T47D (cell line): ENCODE results near the gene OLFM1.

Source experiments
- DNase-seq, 2 experiments: peaks; one replicate each; pipeline versions ENCODE4 v3.0.0 to v3.0.0-alpha.2; 2011 to 2012; ENCODE audit warnings: low read depth in 1 of 2, low spot score in 1 of 2
- JUND ChIP-seq: IDR thresholded peaks from 2 replicates; pipeline ENCODE4 v1.6.1; 2012; ENCODE audit warnings: low read depth
- in situ Hi-C: cut with HindIII; loops from 2 replicates; pipeline ENCODE4 v1.10.0; 2016; ENCODE audit warnings: low sequenced_read_pairs, low pct_unique_long_range_greater_than_20kb

Gene OLFM1

DNA sequence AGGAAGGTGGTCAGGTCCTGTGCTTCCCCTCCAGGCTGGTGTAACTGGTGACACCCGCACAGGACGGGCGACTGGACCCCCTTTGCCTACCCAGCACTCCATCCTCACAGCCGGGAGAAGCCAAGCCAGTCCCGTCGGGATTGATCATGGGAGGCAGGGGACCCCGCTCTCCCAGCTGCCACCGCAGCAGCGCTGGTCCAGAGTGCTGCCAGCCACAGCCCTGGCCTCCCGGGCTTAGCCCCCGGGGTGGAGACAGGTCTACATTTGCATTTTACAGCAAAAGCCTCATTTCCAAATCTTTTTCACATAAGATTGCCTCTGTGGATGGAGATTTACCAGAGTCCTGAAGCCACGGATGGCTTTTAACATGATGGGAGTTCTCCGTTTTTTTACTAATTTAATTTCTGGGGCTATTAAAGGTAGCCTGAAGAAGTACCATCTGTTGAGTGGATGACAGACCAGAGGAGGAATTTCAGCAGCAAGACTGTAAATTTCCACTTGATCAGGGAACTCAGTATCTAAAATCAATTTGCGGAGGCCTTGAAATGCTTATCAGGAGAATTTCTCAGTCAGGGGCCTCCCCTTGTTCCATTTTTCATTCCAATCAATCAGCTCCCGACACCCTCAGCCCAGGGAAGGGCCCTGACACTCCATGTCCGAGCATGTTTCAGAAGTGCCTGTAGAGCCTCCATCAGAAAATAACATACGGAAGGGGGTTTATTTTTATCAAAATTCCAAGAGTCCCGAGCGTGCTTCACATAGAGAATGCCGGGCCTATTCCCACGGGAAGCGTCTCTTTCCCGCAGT, 80.6 kb downstream of the OLFM1 start:
- DNase-seq: no peak
- TF ChIP-seq JUND: no peak
- in situ Hi-C loops: no loop called here

DNA sequence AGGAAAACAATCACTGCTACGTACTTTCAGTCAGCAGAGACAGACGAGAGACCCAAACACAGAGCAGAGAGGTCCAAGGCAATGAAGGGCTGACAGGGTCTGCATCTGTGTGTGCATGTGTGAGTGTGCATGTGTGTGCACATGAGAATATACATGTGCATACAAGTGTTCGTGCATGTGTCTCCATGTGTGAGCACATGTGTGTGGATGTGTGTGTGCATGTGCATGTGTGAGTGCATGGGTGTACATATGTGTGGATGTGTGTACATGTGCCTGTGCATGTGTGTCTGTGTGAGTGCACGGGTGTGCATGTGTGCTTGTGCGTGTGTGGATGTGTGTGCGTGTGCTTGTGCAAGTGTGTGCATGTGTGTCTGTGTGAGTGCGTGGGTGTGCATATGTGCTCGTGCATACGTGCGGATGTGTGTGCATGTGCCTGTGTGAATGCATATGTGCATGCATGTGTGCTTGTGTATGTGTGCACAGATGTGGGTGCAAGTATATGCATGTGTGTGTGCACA, 82.3 kb downstream of the OLFM1 start:
- DNase-seq: no peak
- in situ Hi-C loops: no loop called here
- TF ChIP-seq JUND: no peak

DNA sequence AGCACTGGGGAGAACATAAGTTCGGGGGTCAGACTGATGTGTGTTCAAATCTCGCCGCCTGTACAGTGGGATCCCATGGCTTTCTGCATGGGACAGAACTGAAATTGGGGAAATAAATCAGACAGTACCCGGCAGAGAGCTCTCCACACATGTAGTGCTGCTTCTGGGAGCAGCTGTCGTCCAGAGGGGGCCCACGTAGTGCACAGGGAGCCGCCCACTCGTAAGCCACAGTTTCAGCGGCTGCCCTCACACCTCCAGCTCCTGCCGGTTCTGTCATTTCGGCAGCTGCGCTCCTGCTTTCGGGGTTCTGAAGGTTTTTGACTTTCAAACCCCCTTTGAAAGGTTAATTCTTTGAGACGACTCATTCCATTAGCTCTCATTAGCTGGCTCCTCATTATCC, 83.1 kb downstream of the OLFM1 start:
- in situ Hi-C loops: no loop called here
- TF ChIP-seq JUND: no peak
- DNase-seq: no peak
